ENCODE results near the gene DFFA. TPM values are rescaled to one million over a fixed set of nuclear protein-coding genes. Genes with fewer than 3 reads are reported as not detected.
"Not testable (repeated sequence)": the region's sequence is repeated elsewhere in the genome, so short reads cannot be mapped to it uniquely, and the experiment has no call there.

DFFA gene
- total and polyA plus RNA-seq, 2 donors (not counting 3 experiments of a cell fraction or from before 2014, with no cell fraction given) = 30.0 to 44.5 TPM

DNA sequence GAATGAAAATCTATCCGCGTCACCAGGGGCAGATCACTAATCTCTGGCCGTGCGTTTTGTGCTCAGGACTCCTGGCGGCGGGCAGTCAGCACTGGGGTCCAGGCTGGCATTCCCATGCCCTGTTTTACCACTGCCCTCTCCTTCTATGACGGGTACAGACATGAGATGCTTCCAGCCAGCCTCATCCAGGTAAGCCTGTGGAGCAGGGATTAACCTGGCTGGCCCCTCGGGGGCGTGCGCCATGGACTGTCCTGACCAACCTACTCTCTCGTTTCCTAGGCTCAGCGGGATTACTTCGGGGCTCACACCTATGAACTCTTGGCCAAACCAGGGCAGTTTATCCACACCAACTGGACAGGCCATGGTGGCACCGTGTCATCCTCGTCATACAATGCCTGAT, 53.0 kb downstream of the DFFA start:
- DNase-seq (ENCODE audit: low read depth, low spot score) (no peak), FAIRE-seq (no peak)
- CTCF ChIA-PET = no interaction called here
- Histone ChIP-seq H3K4me2 (ENCODE audit: insufficient read depth, low read length) (no peak overlapping the region), H3K4me1 (ENCODE audit: control insufficient read depth, extremely low read depth, insufficient read depth, low read length) (peaks cover 17% of the 10 kb centered on the region), H3K4me3 (replicated peaks in 1 of 3; ENCODE audit: insufficient read depth in 1 of 3, low read depth in 1 of 3, low read length in 3 of 3) (no peak overlapping the region), H3K79me2 (ENCODE audit: control insufficient read depth, insufficient read depth, low read length) (no peaks in the 10 kb centered on the region), H3K27me3 (ENCODE audit: control insufficient read depth in 2 of 2, insufficient read depth in 2 of 2, low read length in 2 of 2) (no peaks in the 10 kb centered on the region), H4K20me1 (replicated peaks; ENCODE audit: control insufficient read depth, extremely low read depth, insufficient read depth, low read length) (no peaks in the 10 kb centered on the region), H3K9me3 (replicated peaks; ENCODE audit: control insufficient read depth, insufficient read depth, low read length) (no peaks in the 10 kb centered on the region), H3K36me3 (ENCODE audit: control insufficient read depth in 2 of 2, extremely low read depth in 1 of 2, insufficient read depth in 2 of 2, low read length in 2 of 2) (peaks cover 29 to 31% of the 10 kb centered on the region in 2 experiments), H3K9ac (replicated peaks; ENCODE audit: extremely low read depth, insufficient read depth, low read length) (no peak overlapping the region), H3K9me1 (replicated peaks; ENCODE audit: control insufficient read depth, extremely low read depth, insufficient read depth, low read length) (no peaks in the 10 kb centered on the region), H3K27ac (ENCODE audit: insufficient read depth, low read depth, low read length) (no peak overlapping the region), H2AFZ (ENCODE audit: low read depth, low read length) (no peak overlapping the region)
- POLR2A ChIA-PET = no interaction called here
- no TSS peak for BruUV-seq (replicated peaks)
- TF ChIP-seq GATA2 (IDR thresholded peaks at IDR 0.05; ENCODE audit: insufficient read depth, insufficient read length, low read depth, low read length) (no peak), MYC (IDR thresholded peaks at IDR 0.05; ENCODE audit: low read depth, low read length) (no peak), FOS (IDR thresholded peaks at IDR 0.05; ENCODE audit: borderline replicate concordance, insufficient read depth, low read length) (no peak), POLR2AphosphoS5 (IDR thresholded peaks at IDR 0.05; ENCODE audit: insufficient read depth, low read depth, low read length) (no peak), JUN (IDR thresholded peaks at IDR 0.05; ENCODE audit: borderline replicate concordance, insufficient read depth, insufficient read length, low read depth) (no peak), EZH2 (IDR thresholded peaks at IDR 0.05; ENCODE audit: borderline replicate concordance, low read depth, low read length, severe bottlenecking) (no peak), POLR2A (IDR thresholded peaks at IDR 0.05; ENCODE audit: low read depth, low read length) (no peak)
- TF ChIP-seq, protein P1, sequence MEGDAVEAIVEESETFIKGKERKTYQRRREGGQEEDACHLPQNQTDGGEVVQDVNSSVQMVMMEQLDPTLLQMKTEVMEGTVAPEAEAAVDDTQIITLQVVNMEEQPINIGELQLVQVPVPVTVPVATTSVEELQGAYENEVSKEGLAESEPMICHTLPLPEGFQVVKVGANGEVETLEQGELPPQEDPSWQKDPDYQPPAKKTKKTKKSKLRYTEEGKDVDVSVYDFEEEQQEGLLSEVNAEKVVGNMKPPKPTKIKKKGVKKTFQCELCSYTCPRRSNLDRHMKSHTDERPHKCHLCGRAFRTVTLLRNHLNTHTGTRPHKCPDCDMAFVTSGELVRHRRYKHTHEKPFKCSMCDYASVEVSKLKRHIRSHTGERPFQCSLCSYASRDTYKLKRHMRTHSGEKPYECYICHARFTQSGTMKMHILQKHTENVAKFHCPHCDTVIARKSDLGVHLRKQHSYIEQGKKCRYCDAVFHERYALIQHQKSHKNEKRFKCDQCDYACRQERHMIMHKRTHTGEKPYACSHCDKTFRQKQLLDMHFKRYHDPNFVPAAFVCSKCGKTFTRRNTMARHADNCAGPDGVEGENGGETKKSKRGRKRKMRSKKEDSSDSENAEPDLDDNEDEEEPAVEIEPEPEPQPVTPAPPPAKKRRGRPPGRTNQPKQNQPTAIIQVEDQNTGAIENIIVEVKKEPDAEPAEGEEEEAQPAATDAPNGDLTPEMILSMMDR (IDR thresholded peaks at IDR 0.05; ENCODE audit: extremely low read depth in 1 of 2, insufficient read depth in 1 of 2, low read depth in 1 of 2, low read length in 2 of 2) = no peak
- TF ChIP-seq, protein P2, sequence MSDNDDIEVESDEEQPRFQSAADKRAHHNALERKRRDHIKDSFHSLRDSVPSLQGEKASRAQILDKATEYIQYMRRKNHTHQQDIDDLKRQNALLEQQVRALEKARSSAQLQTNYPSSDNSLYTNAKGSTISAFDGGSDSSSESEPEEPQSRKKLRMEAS (IDR thresholded peaks at IDR 0.05; ENCODE audit: insufficient read depth, insufficient read length) = no peak
- dilution Hi-C loops (cut with MboI; ENCODE audit: extremely low pct_ligation_motif_present, low sequenced_read_pairs) (no loop called here), intact Hi-C loops (cut with micrococcal nuclease) (no loop called here)

DNA sequence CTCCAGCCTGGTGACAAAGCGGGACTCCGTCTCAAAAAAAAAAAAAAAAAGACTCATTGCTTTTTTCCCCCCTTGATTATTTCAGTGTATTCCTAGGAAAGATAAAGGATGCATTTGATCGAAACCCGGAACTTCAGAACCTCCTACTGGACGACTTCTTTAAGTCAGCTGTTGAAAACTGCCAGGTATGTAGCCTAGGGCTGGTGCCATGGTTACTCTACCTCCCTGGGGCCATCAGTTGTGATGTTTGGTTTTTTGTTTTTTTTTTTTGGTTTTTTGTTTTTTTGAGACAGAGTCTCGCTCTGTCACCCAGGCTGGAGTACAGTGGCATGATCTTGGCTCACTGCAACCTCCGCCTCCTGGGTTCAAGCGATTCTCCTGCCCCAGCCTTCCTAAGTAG, 53.6 kb downstream of the DFFA start:
- BruUV-seq (replicated peaks); POLR2A ChIA-PET; dilution Hi-C loops (cut with MboI; ENCODE audit: extremely low pct_ligation_motif_present, low sequenced_read_pairs); H3K9me3 ChIP-seq (replicated peaks; ENCODE audit: control insufficient read depth, insufficient read depth, low read length); H3K4me3 ChIP-seq (replicated peaks in 1 of 3; ENCODE audit: insufficient read depth in 1 of 3, low read depth in 1 of 3, low read length in 3 of 3); H4K20me1 ChIP-seq (replicated peaks; ENCODE audit: control insufficient read depth, extremely low read depth, insufficient read depth, low read length); DNase-seq (ENCODE audit: low read depth, low spot score); H3K27ac ChIP-seq (ENCODE audit: insufficient read depth, low read depth, low read length); H3K79me2 ChIP-seq (ENCODE audit: control insufficient read depth, insufficient read depth, low read length); H3K9me1 ChIP-seq (replicated peaks; ENCODE audit: control insufficient read depth, extremely low read depth, insufficient read depth, low read length); H3K9ac ChIP-seq (replicated peaks; ENCODE audit: extremely low read depth, insufficient read depth, low read length); FAIRE-seq; H2AFZ ChIP-seq (ENCODE audit: low read depth, low read length); H3K27me3 ChIP-seq (ENCODE audit: control insufficient read depth in 2 of 2, insufficient read depth in 2 of 2, low read length in 2 of 2); intact Hi-C loops (cut with micrococcal nuclease); H3K4me2 ChIP-seq (ENCODE audit: insufficient read depth, low read length): not testable (repeated sequence)
- Histone ChIP-seq H3K4me1 (ENCODE audit: control insufficient read depth, extremely low read depth, insufficient read depth, low read length) (peaks cover 17% of the 10 kb centered on the region), H3K36me3 (ENCODE audit: control insufficient read depth in 2 of 2, extremely low read depth in 1 of 2, insufficient read depth in 2 of 2, low read length in 2 of 2) (peaks cover 29 to 31% of the 10 kb centered on the region in 2 experiments)
- CTCF ChIA-PET = interaction anchor here (0.7 to 1.0 kb wide), 2 partner anchors 41 to 42 kb away, joined by 3 read pairs; no protein-coding TSS in a partner anchor

DNA sequence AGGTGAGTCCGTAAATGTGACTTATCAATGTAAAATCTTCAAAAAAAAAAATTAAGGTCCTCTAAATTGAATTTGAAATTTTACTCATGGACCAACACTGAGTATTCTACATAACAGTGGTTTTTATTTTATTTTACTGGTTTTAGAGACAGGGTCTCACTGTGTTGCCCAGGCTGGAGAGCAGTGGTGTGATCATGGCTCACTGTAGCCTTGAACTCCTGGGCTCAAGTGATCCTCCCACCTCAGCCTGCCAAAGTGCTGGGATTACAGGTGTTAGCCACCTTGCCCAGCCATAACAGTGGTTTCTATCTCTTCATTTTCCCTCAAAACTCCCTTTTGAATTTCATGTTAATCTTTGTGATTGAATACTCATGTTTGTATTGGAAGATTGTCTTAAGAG, 56.4 kb downstream of the DFFA start:
- ChIA-PET POLR2A (interaction anchor here (1.0 to 1.9 kb wide), 4 partner anchors 13 to 37 kb away, joined by 3 to 10 read pairs (median 6); partner anchors contain the start of genes CENPS and PGD), CTCF (interaction anchor here (0.7 to 2.4 kb wide), 9 partner anchors 13 to 207 kb away, joined by 3 to 21 read pairs (median 6); partner anchors contain the start of genes CENPS and PGD)
- DNase-seq (ENCODE audit: low read depth, low spot score); H2AFZ ChIP-seq (ENCODE audit: low read depth, low read length); H4K20me1 ChIP-seq (replicated peaks; ENCODE audit: control insufficient read depth, extremely low read depth, insufficient read depth, low read length); H3K9me3 ChIP-seq (replicated peaks; ENCODE audit: control insufficient read depth, insufficient read depth, low read length); H3K9me1 ChIP-seq (replicated peaks; ENCODE audit: control insufficient read depth, extremely low read depth, insufficient read depth, low read length); H3K4me3 ChIP-seq (replicated peaks in 1 of 3; ENCODE audit: insufficient read depth in 1 of 3, low read depth in 1 of 3, low read length in 3 of 3); H3K4me2 ChIP-seq (ENCODE audit: insufficient read depth, low read length); dilution Hi-C loops (cut with MboI; ENCODE audit: extremely low pct_ligation_motif_present, low sequenced_read_pairs); BruUV-seq (replicated peaks); H3K79me2 ChIP-seq (ENCODE audit: control insufficient read depth, insufficient read depth, low read length); H3K27me3 ChIP-seq (ENCODE audit: control insufficient read depth in 2 of 2, insufficient read depth in 2 of 2, low read length in 2 of 2): not testable (repeated sequence)
- peak; percentile 62 for FAIRE-seq
- Histone ChIP-seq H3K36me3 (ENCODE audit: control insufficient read depth in 2 of 2, extremely low read depth in 1 of 2, insufficient read depth in 2 of 2, low read length in 2 of 2) (peaks cover 42 to 44% of the 10 kb centered on the region in 2 experiments), H3K9ac (replicated peaks; ENCODE audit: extremely low read depth, insufficient read depth, low read length) (peak overlapping the region; percentile 60), H3K4me1 (ENCODE audit: control insufficient read depth, extremely low read depth, insufficient read depth, low read length) (peaks cover 17% of the 10 kb centered on the region), H3K27ac (ENCODE audit: insufficient read depth, low read depth, low read length) (peak overlapping the region; percentile 92)
- intact Hi-C loops (cut with micrococcal nuclease) = loop anchor here (2.0 kb wide), 1 partner anchor 17 kb away; the partner anchor contains the start of gene PGD
